ENCODE measurements around the gene CACNA1D.

CACNA1D gene

GRCh38 chr3:53806182-53807116, 312.0 kb downstream of the CACNA1D start:
- DNase-seq (ENCODE audit: low read depth), result no peak

- DNase-seq (ENCODE audit: low read depth), result no peak
Observed at GRCh38 chr3:53807117-53807810, 312.9 kb downstream of the CACNA1D start.

- DNase-seq (ENCODE audit: low read depth), result no peak
Observed at GRCh38 chr3:53808496-53808895, 314.1 kb downstream of the CACNA1D start.

GRCh38 chr3:53809267-53809666, 314.9 kb downstream of the CACNA1D start:
- no peak for DNase-seq (ENCODE audit: low read depth)

GRCh38 chr3:53809764-53810400, 315.5 kb downstream of the CACNA1D start:
- no peak for DNase-seq (ENCODE audit: low read depth)

GRCh38 chr3:53811143-53811927, 316.9 kb downstream of the CACNA1D start:
- DNase-seq (ENCODE audit: low read depth), result no peak

- no peak for DNase-seq (ENCODE audit: low read depth)
Observed at GRCh38 chr3:53812434-53812833, 318.0 kb downstream of the CACNA1D start.

- DNase-seq (ENCODE audit: low read depth), result no peak
Observed at GRCh38 chr3:53813229-53813628, 318.8 kb downstream of the CACNA1D start.

- no peak for DNase-seq (ENCODE audit: low read depth)
Observed at GRCh38 chr3:53813876-53814275, 319.5 kb downstream of the CACNA1D start.

- DNase-seq (ENCODE audit: low read depth), result no peak
Observed at GRCh38 chr3:53815067-53815466, 320.7 kb downstream of the CACNA1D start.

GRCh38 chr3:53815651-53816050, 321.2 kb downstream of the CACNA1D start:
- no peak for DNase-seq (ENCODE audit: low read depth)

GRCh38 chr3:53816425-53816824, 322.0 kb downstream of the CACNA1D start:
- DNase-seq (ENCODE audit: low read depth), result no peak

- DNase-seq (ENCODE audit: low read depth), result no peak
Observed at GRCh38 chr3:53817211-53817610, 322.8 kb downstream of the CACNA1D start.

GRCh38 chr3:53817809-53818208, 323.4 kb downstream of the CACNA1D start:
- no peak for DNase-seq (ENCODE audit: low read depth)

GRCh38 chr3:53818221-53819162, 324.1 kb downstream of the CACNA1D start:
- DNase-seq (ENCODE audit: low read depth), result no peak

- DNase-seq (ENCODE audit: low read depth), result no peak
Observed at GRCh38 chr3:53819163-53819868, 324.9 kb downstream of the CACNA1D start.

GRCh38 chr3:53820084-53820483, 325.7 kb downstream of the CACNA1D start:
- DNase-seq (ENCODE audit: low read depth), result no peak

GRCh38 chr3:53820756-53821580, 326.6 kb downstream of the CACNA1D start:
- DNase-seq (ENCODE audit: low read depth), result no peak

- DNase-seq (ENCODE audit: low read depth), result no peak
Observed at GRCh38 chr3:53821631-53822121, 327.3 kb downstream of the CACNA1D start.

All from fibroblast of the conjunctiva (primary cell).